ENCODE data around the gene FITM1.

Gene FITM1

DNA sequence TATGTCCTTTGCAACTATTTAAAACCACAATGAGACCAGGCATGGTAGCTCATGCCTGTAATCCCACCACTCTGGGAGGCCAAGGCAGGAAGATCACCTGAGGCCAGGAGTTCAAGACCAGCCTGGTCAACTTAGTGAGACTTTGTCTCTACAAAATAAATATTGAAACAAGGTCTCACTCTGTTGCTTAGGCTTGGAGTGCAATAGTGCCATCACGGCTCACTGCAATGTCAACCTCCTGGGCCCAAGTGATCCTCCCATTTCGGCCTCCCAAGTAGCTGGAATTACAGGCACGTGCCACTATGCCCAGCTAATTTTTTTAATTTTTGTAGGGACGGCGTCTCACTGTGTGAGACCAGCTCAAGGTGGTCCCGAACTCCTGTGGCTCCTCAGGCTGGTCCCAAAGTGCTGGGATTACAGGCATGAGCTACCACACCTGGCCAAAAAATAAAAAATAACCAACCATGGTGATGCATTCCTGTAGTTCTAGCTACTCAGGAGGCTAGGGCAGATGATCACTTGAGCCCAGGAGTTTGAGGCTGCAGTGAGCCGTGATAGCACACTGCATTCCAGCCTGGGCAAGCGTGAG lies 955 bp upstream of the FITM1 start:
- H3K9me3 Mint-ChIP-seq = no peaks in the 10 kb centered on the region
- H3K27me3 Mint-ChIP-seq (ENCODE audit: low read depth) = no peaks in the 10 kb centered on the region
- TF ChIP-seq, protein P1, sequence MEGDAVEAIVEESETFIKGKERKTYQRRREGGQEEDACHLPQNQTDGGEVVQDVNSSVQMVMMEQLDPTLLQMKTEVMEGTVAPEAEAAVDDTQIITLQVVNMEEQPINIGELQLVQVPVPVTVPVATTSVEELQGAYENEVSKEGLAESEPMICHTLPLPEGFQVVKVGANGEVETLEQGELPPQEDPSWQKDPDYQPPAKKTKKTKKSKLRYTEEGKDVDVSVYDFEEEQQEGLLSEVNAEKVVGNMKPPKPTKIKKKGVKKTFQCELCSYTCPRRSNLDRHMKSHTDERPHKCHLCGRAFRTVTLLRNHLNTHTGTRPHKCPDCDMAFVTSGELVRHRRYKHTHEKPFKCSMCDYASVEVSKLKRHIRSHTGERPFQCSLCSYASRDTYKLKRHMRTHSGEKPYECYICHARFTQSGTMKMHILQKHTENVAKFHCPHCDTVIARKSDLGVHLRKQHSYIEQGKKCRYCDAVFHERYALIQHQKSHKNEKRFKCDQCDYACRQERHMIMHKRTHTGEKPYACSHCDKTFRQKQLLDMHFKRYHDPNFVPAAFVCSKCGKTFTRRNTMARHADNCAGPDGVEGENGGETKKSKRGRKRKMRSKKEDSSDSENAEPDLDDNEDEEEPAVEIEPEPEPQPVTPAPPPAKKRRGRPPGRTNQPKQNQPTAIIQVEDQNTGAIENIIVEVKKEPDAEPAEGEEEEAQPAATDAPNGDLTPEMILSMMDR (IDR thresholded peaks at IDR 0.05; ENCODE audit: unreplicated experiment in 3 of 3) = no peak
- H3K4me1 Mint-ChIP-seq = peaks cover 34% of the 10 kb centered on the region
- no peak overlapping the region for H3K4me3 Mint-ChIP-seq
- peaks cover 3% of the 10 kb centered on the region for H3K36me3 Mint-ChIP-seq (ENCODE audit: low read depth)
- no peak overlapping the region for H3K27ac Mint-ChIP-seq

DNA sequence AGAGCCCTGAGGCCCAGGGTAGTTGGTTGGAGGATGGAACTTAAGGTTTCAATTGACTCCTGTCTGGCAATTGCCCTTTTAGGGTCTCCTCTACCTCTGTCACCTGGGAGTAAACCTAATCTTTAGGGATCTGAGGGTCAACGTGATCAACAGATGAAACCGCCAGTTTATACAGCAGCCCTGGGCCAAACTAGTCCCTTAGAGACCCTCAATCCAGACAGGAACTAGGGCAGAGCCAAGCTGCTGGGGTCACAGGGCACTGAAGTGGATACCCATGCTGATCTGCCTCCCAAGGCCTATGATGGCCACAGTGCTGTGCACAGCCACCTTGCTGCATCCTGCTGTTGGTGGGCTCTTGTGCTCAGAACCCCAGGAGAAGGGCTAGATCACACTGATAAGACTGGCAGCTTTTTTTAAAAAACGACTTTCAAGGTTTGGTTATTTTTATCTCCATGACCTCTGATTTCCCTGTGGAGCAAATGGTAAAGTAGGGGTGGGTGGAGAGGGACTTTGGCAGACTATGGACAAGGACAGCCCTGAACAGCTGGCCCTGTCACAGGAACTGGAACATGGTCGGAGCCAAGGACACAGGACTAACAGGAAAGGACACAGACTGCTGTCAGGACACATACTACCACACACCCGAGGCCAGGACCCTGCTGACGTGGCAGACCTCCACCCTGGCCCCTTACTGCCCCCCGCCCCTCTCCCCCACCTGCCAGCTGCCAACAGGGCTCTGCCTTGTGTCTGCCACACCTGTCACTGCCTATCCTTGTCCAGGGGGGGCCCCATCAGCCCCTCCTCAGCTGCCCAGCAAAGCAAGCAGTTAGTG lies 474 bp downstream of the FITM1 start:
- TF ChIP-seq, protein P1 (IDR thresholded peaks at IDR 0.05; ENCODE audit: unreplicated experiment in 3 of 3) = no peak
- H3K27ac Mint-ChIP-seq = peak overlapping the region; percentile 54 to 87 (median 84)
- peak overlapping the region in 2 of 3 experiments; percentile 70 to 81 for H3K4me3 Mint-ChIP-seq
- H3K9me3 Mint-ChIP-seq = no peaks in the 10 kb centered on the region
- no peaks in the 10 kb centered on the region for H3K36me3 Mint-ChIP-seq (ENCODE audit: low read depth)
- H3K27me3 Mint-ChIP-seq (ENCODE audit: low read depth) = no peaks in the 10 kb centered on the region
- peaks cover 39% of the 10 kb centered on the region for H3K4me1 Mint-ChIP-seq

DNA sequence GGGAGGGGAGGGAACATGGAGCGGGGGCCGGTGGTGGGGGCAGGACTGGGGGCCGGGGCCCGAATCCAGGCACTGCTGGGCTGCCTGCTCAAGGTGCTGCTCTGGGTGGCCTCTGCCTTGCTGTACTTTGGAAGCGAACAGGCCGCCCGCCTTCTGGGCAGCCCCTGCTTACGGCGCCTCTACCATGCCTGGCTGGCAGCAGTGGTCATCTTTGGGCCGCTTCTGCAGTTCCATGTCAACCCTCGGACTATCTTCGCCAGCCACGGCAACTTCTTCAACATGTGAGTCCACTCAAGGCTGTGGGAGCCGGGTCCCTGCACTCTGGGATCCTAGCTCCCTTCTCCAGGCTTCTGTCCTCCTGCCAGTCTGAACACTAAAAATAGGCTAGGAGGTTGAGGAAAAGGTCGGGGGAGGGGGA lies 1.1 kb downstream of the FITM1 start:
- TF ChIP-seq, protein P1 (IDR thresholded peaks at IDR 0.05; ENCODE audit: unreplicated experiment in 3 of 3) = no peak
- no peaks in the 10 kb centered on the region for H3K27me3 Mint-ChIP-seq (ENCODE audit: low read depth)
- H3K36me3 Mint-ChIP-seq (ENCODE audit: low read depth) = no peaks in the 10 kb centered on the region
- peak overlapping the region; percentile 38 to 81 (median 79) for H3K4me3 Mint-ChIP-seq
- peak overlapping the region; percentile 43 to 84 (median 83) for H3K27ac Mint-ChIP-seq
- H3K4me1 Mint-ChIP-seq = peaks cover 40% of the 10 kb centered on the region
- H3K9me3 Mint-ChIP-seq = no peaks in the 10 kb centered on the region

DNA sequence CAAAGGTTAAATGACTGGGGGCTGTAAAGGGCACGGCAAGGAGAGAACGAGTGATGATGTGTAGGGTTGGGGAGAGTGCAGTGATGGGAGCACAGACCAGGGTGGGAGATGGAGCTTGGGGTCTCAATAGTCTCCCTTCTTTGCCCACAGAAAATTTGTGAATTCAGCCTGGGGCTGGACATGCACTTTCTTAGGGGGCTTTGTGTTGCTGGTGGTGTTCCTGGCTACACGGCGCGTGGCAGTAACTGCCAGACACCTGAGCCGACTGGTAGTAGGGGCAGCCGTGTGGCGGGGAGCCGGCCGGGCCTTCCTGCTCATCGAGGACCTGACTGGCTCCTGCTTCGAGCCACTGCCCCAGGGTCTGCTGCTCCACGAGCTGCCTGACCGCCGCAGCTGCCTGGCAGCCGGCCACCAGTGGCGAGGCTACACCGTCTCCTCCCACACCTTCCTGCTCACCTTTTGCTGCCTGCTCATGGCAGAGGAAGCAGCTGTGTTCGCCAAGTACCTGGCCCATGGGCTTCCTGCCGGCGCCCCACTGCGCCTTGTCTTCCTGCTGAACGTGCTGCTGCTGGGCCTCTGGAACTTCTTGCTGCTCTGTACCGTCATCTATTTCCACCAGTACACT lies 1.7 kb downstream of the FITM1 start:
- H3K36me3 Mint-ChIP-seq (ENCODE audit: low read depth) = peaks cover 4% of the 10 kb centered on the region

DNA sequence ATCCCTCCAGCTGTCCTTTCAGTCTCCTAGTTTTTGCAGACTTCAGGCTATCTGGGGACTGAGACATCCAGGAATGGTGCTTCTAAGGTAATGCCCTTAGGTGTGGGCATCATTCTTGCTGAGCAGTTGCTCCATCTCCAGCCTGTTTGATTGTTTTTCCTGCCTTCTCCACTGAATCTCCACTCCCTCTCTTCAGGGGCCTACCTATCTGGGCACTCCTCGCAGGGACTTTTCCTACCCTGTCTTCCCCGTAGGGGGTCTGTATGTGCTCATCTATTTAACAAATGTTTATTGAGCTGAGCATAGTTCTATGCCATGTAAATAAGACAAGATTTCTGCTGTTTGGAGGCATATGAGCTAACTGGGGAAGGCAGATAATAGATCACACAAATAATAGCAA lies 2.5 kb downstream of the FITM1 start:
- TF ChIP-seq, protein P1 (IDR thresholded peaks at IDR 0.05; ENCODE audit: unreplicated experiment in 3 of 3) = no peak
- H3K9me3 Mint-ChIP-seq = no peaks in the 10 kb centered on the region
- peaks cover 42% of the 10 kb centered on the region for H3K4me1 Mint-ChIP-seq
- H3K36me3 Mint-ChIP-seq (ENCODE audit: low read depth) = peaks cover 6% of the 10 kb centered on the region
- peak overlapping the region; percentile 57 to 81 (median 75) for H3K4me3 Mint-ChIP-seq
- no peaks in the 10 kb centered on the region for H3K27me3 Mint-ChIP-seq (ENCODE audit: low read depth)
- peak overlapping the region in 2 of 3 experiments; percentile 77 to 84 for H3K27ac Mint-ChIP-seq

More for the DNA sequence above, 1.7 kb downstream of the FITM1 start:
- Mint-ChIP-seq H3K4me1 (peaks cover 40% of the 10 kb centered on the region), H3K27me3 (ENCODE audit: low read depth) (no peaks in the 10 kb centered on the region), H3K4me3 (peak overlapping the region; percentile 38 to 81 (median 79)), H3K27ac (peak overlapping the region; percentile 43 to 84 (median 83)), H3K9me3 (no peaks in the 10 kb centered on the region)
- TF ChIP-seq, protein P1 (IDR thresholded peaks at IDR 0.05; ENCODE audit: unreplicated experiment in 3 of 3) = no peak
